A549 (cell line): ENCODE data around the gene PIP5KL1. TPM values are rescaled to one million over a fixed set of nuclear protein-coding genes. Genes with fewer than 3 reads are reported as not detected.
A peak's percentile ranks its signal among the peaks of the same experiment; 100 is the strongest.

Experiments
- ATAC-seq, 2 experiments: fragments of 200-7000 bp in 1 of 2; fragments of >200 bp in 1 of 2; cut with Nextera tagmentation in 1 of 2; cut with Tn5 transposase in 1 of 2; 3 replicates each; pipeline versions ENCODE4 v1.8.0 to v1.9.1; 2018 to 2020; ENCODE audit warnings: mild to moderate bottlenecking in 1 of 2, moderate library complexity in 1 of 2
- CTCF ChIA-PET: fragments of 300-600 bp; sonication (Branson Sonifier 250); formaldehyde crosslinking; extraction: SDS; loops from one replicate; lab custom pipeline; 2021; ENCODE audit warnings: antibody characterized with exemption, inconsistent platforms; lab: Yijun Ruan, JAX
- POLR2A ChIA-PET: fragments of 350-600 bp; formaldehyde crosslinking; extraction: SDS; loops from one replicate; lab custom pipeline; 2021; ENCODE audit warnings: antibody characterized with exemption, inconsistent platforms; lab: Yijun Ruan, JAX
- DNase-seq, 2 experiments: peaks; one replicate each; pipeline versions ENCODE4 v3.0.0 to v3.0.0-alpha.2; 2011 to 2016; ENCODE audit warnings: low read depth in 1 of 2, low spot score in 1 of 2
- FAIRE-seq: peaks from 2 replicates; lab custom pipeline; 2011; peaks lifted over from hg19 to GRCh38; lab: Jason Lieb, UNC
- H3K27ac ChIP-seq, 2 experiments: fragments of >200 bp; sonication (Bioruptor Twin); formaldehyde crosslinking; 3 replicates each; pipeline ENCODE4 v1.5.1; 2016 to 2017
- H3K4me1 ChIP-seq: fragments of >200 bp; sonication (Bioruptor Twin); formaldehyde crosslinking; 3 replicates; pipeline ENCODE4 v1.6.1; 2016
- H3K4me2 ChIP-seq: fragments of >200 bp; sonication (Bioruptor Twin); formaldehyde crosslinking; 3 replicates; pipeline ENCODE4 v1.6.1; 2016
- H3K4me3 ChIP-seq: fragments of >200 bp; sonication (Bioruptor Twin); formaldehyde crosslinking; 3 replicates; pipeline ENCODE4 v1.5.1; 2016
- H3K9me3 ChIP-seq: fragments of >200 bp; sonication (Bioruptor Twin); formaldehyde crosslinking; 3 replicates; pipeline ENCODE4 v1.6.1; 2016
- ATOH8 ChIP-seq: fragments of 250-450 bp; sonication (Bioruptor Pico); IDR thresholded peaks from 2 replicates; pipeline ENCODE4 v1.5.0; 2020; ENCODE audit warnings: low read depth, mild to moderate bottlenecking, moderate library complexity
- BCL3 ChIP-seq: fragments of >200 bp; sonication (Bioruptor Twin); formaldehyde crosslinking; IDR thresholded peaks from 3 replicates; pipeline ENCODE4 v1.6.1; 2016
- BHLHE40 ChIP-seq: IDR thresholded peaks from 2 replicates; pipeline ENCODE4 v1.6.1; 2012; ENCODE audit warnings: low read depth, low read length, inconsistent platforms
- CEBPB ChIP-seq, 2 experiments: fragments of >200 bp in 1 of 2; sonication (Bioruptor Twin) in 1 of 2; formaldehyde crosslinking in 1 of 2; IDR thresholded peaks; 2 replicates each; pipeline ENCODE4 v1.6.1; 2012 to 2016
- CHD2 ChIP-seq: fragments of 150-350 bp; IDR thresholded peaks from 2 replicates; pipeline ENCODE4 v1.6.1; 2014; ENCODE audit warnings: low read length; ENCODE audit not compliant: partially characterized antibody
- CHD4 ChIP-seq: fragments of 200-600 bp; sonication (generic); IDR thresholded peaks from 2 replicates; pipeline ENCODE4 v1.6.1; 2016; ENCODE audit warnings: antibody characterized with exemption, mild to moderate bottlenecking, borderline replicate concordance
- CTCF ChIP-seq: fragments of >200 bp; sonication (Bioruptor Twin); formaldehyde crosslinking; IDR thresholded peaks from 3 replicates; pipeline ENCODE4 v1.5.1; 2016
- E2F6 ChIP-seq: IDR thresholded peaks from 2 replicates; pipeline ENCODE4 v1.6.1; 2012; ENCODE audit warnings: low read depth, borderline replicate concordance
- EHF ChIP-seq: fragments of 250-450 bp; sonication (Bioruptor Pico); IDR thresholded peaks from 2 replicates; pipeline ENCODE4 v1.5.0; 2020; ENCODE audit warnings: mild to moderate bottlenecking
- EHMT2 ChIP-seq: fragments of 200-600 bp; sonication (generic); IDR thresholded peaks from 2 replicates; pipeline ENCODE4 v1.6.1; 2016; ENCODE audit warnings: antibody characterized with exemption, low read depth, mild to moderate bottlenecking, moderate library complexity
- ELK1 ChIP-seq: fragments of 150-350 bp; IDR thresholded peaks from 2 replicates; pipeline ENCODE4 v1.6.1; 2014; ENCODE audit warnings: low read depth, mild to moderate bottlenecking, low read length
- FOSB ChIP-seq: fragments of 250-450 bp; sonication (Bioruptor Pico); IDR thresholded peaks from 2 replicates; pipeline ENCODE4 v1.5.0; 2020; ENCODE audit warnings: mild to moderate bottlenecking, moderate library complexity
- FOXS1 ChIP-seq: fragments of 250-450 bp; sonication (Bioruptor Pico); IDR thresholded peaks from 2 replicates; pipeline ENCODE4 v1.5.0; 2020; ENCODE audit warnings: mild to moderate bottlenecking, moderate library complexity
- HEYL ChIP-seq: fragments of 250-450 bp; sonication (Bioruptor Pico); IDR thresholded peaks from 2 replicates; pipeline ENCODE4 v1.8.0; 2021; ENCODE audit warnings: mild to moderate bottlenecking, moderate library complexity
- HOXA7 ChIP-seq: fragments of 250-450 bp; sonication (Bioruptor Pico); IDR thresholded peaks from 2 replicates; pipeline ENCODE4 v1.5.0; 2020; ENCODE audit warnings: mild to moderate bottlenecking, moderate library complexity
- HOXB5 ChIP-seq: fragments of 250-450 bp; sonication (Bioruptor Pico); IDR thresholded peaks from 2 replicates; pipeline ENCODE4 v1.5.0; 2020; ENCODE audit warnings: mild to moderate bottlenecking, moderate library complexity
- KDM5A ChIP-seq: fragments of 200-600 bp; sonication (generic); IDR thresholded peaks from 2 replicates; pipeline ENCODE4 v1.6.1; 2016; ENCODE audit warnings: antibody characterized with exemption, mild to moderate bottlenecking
- MAX ChIP-seq: IDR thresholded peaks from 2 replicates; pipeline ENCODE4 v1.6.1; 2012
- NR3C1 ChIP-seq: fragments of >200 bp; sonication (Bioruptor Twin); formaldehyde crosslinking; IDR thresholded peaks from 3 replicates; pipeline ENCODE4 v1.6.1; 2017
- PBX3 ChIP-seq: IDR thresholded peaks from 2 replicates; pipeline ENCODE4 v1.6.1; 2012
- POLR2A ChIP-seq: IDR thresholded peaks from 2 replicates; pipeline ENCODE4 v1.6.1; 2012; ENCODE audit warnings: mild to moderate bottlenecking, low read length
- RARB ChIP-seq: fragments of 250-450 bp; sonication (Bioruptor Pico); IDR thresholded peaks from 2 replicates; pipeline ENCODE4 v1.8.0; 2021; ENCODE audit warnings: mild to moderate bottlenecking, moderate library complexity
- SMC3 ChIP-seq: fragments of >200 bp; sonication (Bioruptor Twin); formaldehyde crosslinking; IDR thresholded peaks from 3 replicates; pipeline ENCODE4 v1.6.1; 2018; ENCODE audit warnings: inconsistent platforms
- TFCP2L1 ChIP-seq: fragments of 250-450 bp; sonication (Bioruptor Pico); IDR thresholded peaks from 2 replicates; pipeline ENCODE4 v1.5.0; 2021; ENCODE audit warnings: mild to moderate bottlenecking
- TP53 ChIP-seq: fragments of 250-450 bp; sonication (Bioruptor Pico); IDR thresholded peaks from 2 replicates; pipeline ENCODE4 v1.5.0; 2021; ENCODE audit warnings: mild to moderate bottlenecking, moderate library complexity
- USF2 ChIP-seq: fragments of 450-650 bp; IDR thresholded peaks from 2 replicates; pipeline ENCODE4 v1.6.1; 2014; ENCODE audit warnings: antibody characterized with exemption
- ZFP36 ChIP-seq: fragments of 450-650 bp; IDR thresholded peaks from 2 replicates; pipeline ENCODE4 v1.6.1; 2014; ENCODE audit warnings: borderline replicate concordance; ENCODE audit not compliant: partially characterized antibody
- WGBS: methylation state at CpG from one replicate; pipeline ENCODE4 v1.1.6; 2017; ENCODE audit errors: missing lambda C conversion rate; 5-methylcytosine and 5-hydroxymethylcytosine counted together
- polyA plus RNA-seq, 4 experiments: library from polyadenylated mRNA; depleted of rRNA in 3 of 4; stranded (reverse); fragments of >200 nt; fragmentation: RNase III in 1 of 4; extraction: RNeasy Plus Mini Kit Qiagen cat#74134 plus additional on column Dnase treatment in 1 of 4; gene quantifications; 2 replicates in 3 of 4; 3 replicates in 1 of 4; pipeline ENCODE4 v1.2.3, GENCODE V29; 2011 to 2017

The PIP5KL1 gene
- polyA plus RNA-seq, 2 of the 4 experiments (the other 2 are of a cell fraction) = 2.4 to 2.5 TPM

- WGBS = 81% methylated on average over 4 of the region's 4 CpGs
- TF ChIP-seq CHD2 = no peak
- TF ChIP-seq CTCF = 0 out of 3 replicates have a peak, but pooled peaks have one; percentile 7
- no peak for TF ChIP-seq BHLHE40
- TF ChIP-seq CHD4 = no peak
- no peaks in the 10 kb centered on the region for H3K9me3 ChIP-seq
- FAIRE-seq (no peak), DNase-seq (no peak), ATAC-seq (no peak)
- peaks cover 48% of the 10 kb centered on the region for H3K4me1 ChIP-seq
- H3K27ac ChIP-seq = no peak overlapping the region
- ChIA-PET POLR2A (interaction anchor here (0.6 kb wide), 1 partner anchor 145 kb away, joined by 10 read pairs; no protein-coding TSS in a partner anchor), CTCF (interaction anchor here (0.9 to 35.7 kb wide), 6 partner anchors 9 to 184 kb away, joined by 3 to 827 read pairs (median 24); no protein-coding TSS in a partner anchor)
- no peak overlapping the region for H3K4me2 ChIP-seq
- H3K4me3 ChIP-seq = no peak overlapping the region
Measured at GRCh38 chr9:127934248-127934647, 3.7 kb upstream of the PIP5KL1 start.

- no peaks in the 10 kb centered on the region for H3K9me3 ChIP-seq
- peak overlapping the region; percentile 54 for H3K4me3 ChIP-seq
- ChIA-PET CTCF (interaction anchor here (0.5 to 35.7 kb wide), 6 partner anchors 8 to 196 kb away, joined by 3 to 827 read pairs (median 26); partner anchors contain the start of gene TOR2A), POLR2A (interaction anchor here (0.6 kb wide), 1 partner anchor 94 kb away, joined by 4 read pairs; no protein-coding TSS in a partner anchor)
- no peak for FAIRE-seq
- H3K4me2 ChIP-seq = peak overlapping the region; percentile 98
- WGBS = 3% methylated on average over 18 of the region's 18 CpGs
- H3K4me1 ChIP-seq = peaks cover 54% of the 10 kb centered on the region
- ATAC-seq = peak; percentile 48 to 57
- peak; percentile 77 to 86 for DNase-seq
- H3K27ac ChIP-seq = peak overlapping the region; percentile 83 to 84
- TF ChIP-seq BHLHE40 = 0 out of 2 replicates have a peak, but pooled peaks have one; percentile 32
- peak; percentile 35; the same call in 1 of the 2 replicates for TF ChIP-seq EHF (CRISPR knock-in tag)
- TF ChIP-seq TP53 (CRISPR knock-in tag) = no peak
- 0 out of 2 replicates have a peak, but pooled peaks have one; percentile 20 for TF ChIP-seq FOSB (CRISPR knock-in tag)
- no peak for TF ChIP-seq USF2
- 0 out of 2 replicates have a peak, but pooled peaks have one; percentile 1 for TF ChIP-seq POLR2A
- TF ChIP-seq ZFP36 = no peak
- TF ChIP-seq KDM5A = no peak
- TF ChIP-seq E2F6 = no peak
- TF ChIP-seq FOXS1 (CRISPR knock-in tag) = no peak
- no peak for TF ChIP-seq CHD4
- 0 out of 2 replicates have a peak, but pooled peaks have one; percentile 28 for TF ChIP-seq RARB
- 0 out of 2 replicates have a peak, but pooled peaks have one; percentile 13 for TF ChIP-seq MAX
- 0 out of 2 replicates have a peak, but pooled peaks have one; percentile 51 for TF ChIP-seq HEYL (CRISPR knock-in tag)
- peak in 1 of 2 experiments; percentile 49; a peak in 1 of 4 replicates for TF ChIP-seq CEBPB (IDR thresholded peaks at IDR 0.05)
- TF ChIP-seq TFCP2L1 (CRISPR knock-in tag) = no peak; the same call in 1 of the 2 replicates
- peak; percentile 78 for TF ChIP-seq HOXA7 (CRISPR knock-in tag)
- TF ChIP-seq ATOH8 (CRISPR knock-in tag) = 0 out of 2 replicates have a peak, but pooled peaks have one; percentile 21
- no peak for TF ChIP-seq NR3C1
- 0 out of 3 replicates have a peak, but pooled peaks have one; percentile 7 for TF ChIP-seq SMC3
- peak; percentile 26 for TF ChIP-seq PBX3
- TF ChIP-seq ELK1 = no peak
- TF ChIP-seq BCL3 = no peak
- no peak for TF ChIP-seq HOXB5
- no peak for TF ChIP-seq EHMT2
Measured at GRCh38 chr9:127931092-127931881, 710 bp upstream of the PIP5KL1 start.
